GM12873 (cell line): ENCODE data around the gene THAP5.

Experiments used
- CTCF ChIP-seq: IDR thresholded peaks from 2 replicates; pipeline ENCODE4 v1.5.1; 2012; ENCODE audit warnings: low read depth, mild to moderate bottlenecking, moderate library complexity, low read length, control low read depth; ENCODE audit not compliant: insufficient read depth; ENCODE audit errors: missing control alignments

The THAP5 gene

GRCh38 chr7:108537229-108537628, 32.3 kb downstream of the THAP5 start:
- TF ChIP-seq CTCF, result no peak

- TF ChIP-seq CTCF, result no peak
Measured at GRCh38 chr7:108535744-108536143, 33.8 kb downstream of the THAP5 start.

GRCh38 chr7:108535257-108535656, 34.2 kb downstream of the THAP5 start:
- no peak for TF ChIP-seq CTCF

GRCh38 chr7:108533712-108534111, 35.8 kb downstream of the THAP5 start:
- no peak for TF ChIP-seq CTCF

- TF ChIP-seq CTCF, result no peak
Measured at GRCh38 chr7:108529341-108529740, 40.2 kb downstream of the THAP5 start.

GRCh38 chr7:108528183-108528712, 41.3 kb downstream of the THAP5 start:
- no peak for TF ChIP-seq CTCF

- no peak for TF ChIP-seq CTCF
Measured at GRCh38 chr7:108526768-108527017, 42.8 kb downstream of the THAP5 start.

GRCh38 chr7:108525985-108526767, 43.3 kb downstream of the THAP5 start, which contains the start of gene PNPLA8:
PNPLA8 (minus strand) TSS chr7:108526135; CDS start chr7:108515491, 10,644 bp downstream.
- no peak for TF ChIP-seq CTCF
